ENCODE measurements around the gene KDR. TPM values are rescaled to one million over a fixed set of nuclear protein-coding genes. Genes with fewer than 3 reads are reported as not detected.

The KDR gene
- total RNA-seq, 3 donors from 2014 or later (not counting 1 experiment from before 2014, with no cell fraction given) = 0.07 to 0.08 TPM; not detected in 1

DNA sequence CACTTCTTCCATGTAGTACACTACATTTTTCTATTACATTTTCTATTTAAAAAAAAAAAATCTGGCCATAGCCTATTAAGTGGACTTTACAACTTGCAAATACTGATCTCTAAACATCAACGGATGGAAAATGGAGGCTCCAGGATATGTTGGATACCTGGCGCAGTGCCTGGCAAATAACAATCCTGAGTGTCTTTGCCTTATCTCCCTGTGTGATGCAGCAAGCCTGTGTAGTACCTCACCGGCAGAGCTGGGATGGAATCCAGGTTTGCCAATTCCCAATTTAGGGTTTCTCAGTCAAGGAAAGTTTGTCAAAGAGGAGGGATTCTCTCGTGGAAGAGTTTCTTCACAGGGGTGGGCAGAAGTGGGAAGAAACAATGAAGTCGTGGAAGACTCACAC lies 93.2 kb downstream of the KDR start:
- no peaks in the 10 kb centered on the region for H3K36me3 Mint-ChIP-seq
- no peaks in the 10 kb centered on the region for H3K4me1 Mint-ChIP-seq
- H3K27ac ChIP-seq (ENCODE audit: low read length) = no peak overlapping the region
- DNase-seq = no peak
- H3K9me3 ChIP-seq (ENCODE audit: control insufficient read depth, insufficient read depth, low read length) = no peaks in the 10 kb centered on the region
- intact Hi-C loops (cut with micrococcal nuclease) = no loop called here
- 85% methylated on average over 5 of the region's 5 CpGs for WGBS (ENCODE audit: insufficient coverage)
- H3K4me1 ChIP-seq (ENCODE audit: control insufficient read depth, insufficient read depth, low read length) = no peaks in the 10 kb centered on the region
- no peak for ATAC-seq
- TF ChIP-seq, protein P1, sequence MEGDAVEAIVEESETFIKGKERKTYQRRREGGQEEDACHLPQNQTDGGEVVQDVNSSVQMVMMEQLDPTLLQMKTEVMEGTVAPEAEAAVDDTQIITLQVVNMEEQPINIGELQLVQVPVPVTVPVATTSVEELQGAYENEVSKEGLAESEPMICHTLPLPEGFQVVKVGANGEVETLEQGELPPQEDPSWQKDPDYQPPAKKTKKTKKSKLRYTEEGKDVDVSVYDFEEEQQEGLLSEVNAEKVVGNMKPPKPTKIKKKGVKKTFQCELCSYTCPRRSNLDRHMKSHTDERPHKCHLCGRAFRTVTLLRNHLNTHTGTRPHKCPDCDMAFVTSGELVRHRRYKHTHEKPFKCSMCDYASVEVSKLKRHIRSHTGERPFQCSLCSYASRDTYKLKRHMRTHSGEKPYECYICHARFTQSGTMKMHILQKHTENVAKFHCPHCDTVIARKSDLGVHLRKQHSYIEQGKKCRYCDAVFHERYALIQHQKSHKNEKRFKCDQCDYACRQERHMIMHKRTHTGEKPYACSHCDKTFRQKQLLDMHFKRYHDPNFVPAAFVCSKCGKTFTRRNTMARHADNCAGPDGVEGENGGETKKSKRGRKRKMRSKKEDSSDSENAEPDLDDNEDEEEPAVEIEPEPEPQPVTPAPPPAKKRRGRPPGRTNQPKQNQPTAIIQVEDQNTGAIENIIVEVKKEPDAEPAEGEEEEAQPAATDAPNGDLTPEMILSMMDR (IDR thresholded peaks at IDR 0.05) = no peak
- no peak overlapping the region for H3K27ac Mint-ChIP-seq
- H3K9me3 Mint-ChIP-seq = no peaks in the 10 kb centered on the region
- no peaks in the 10 kb centered on the region for H3K27me3 ChIP-seq (ENCODE audit: control insufficient read depth, insufficient read depth, low read length)
- no peak overlapping the region for H3K4me3 Mint-ChIP-seq
- H3K27me3 Mint-ChIP-seq (ENCODE audit: low read depth in 2 of 2) = peaks cover 7 to 48% of the 10 kb centered on the region in 2 donors
- no peaks in the 10 kb centered on the region for H3K36me3 ChIP-seq (ENCODE audit: control insufficient read depth, insufficient read depth, low read length)
- no peak overlapping the region for H3K4me3 ChIP-seq (ENCODE audit: low read length)

DNA sequence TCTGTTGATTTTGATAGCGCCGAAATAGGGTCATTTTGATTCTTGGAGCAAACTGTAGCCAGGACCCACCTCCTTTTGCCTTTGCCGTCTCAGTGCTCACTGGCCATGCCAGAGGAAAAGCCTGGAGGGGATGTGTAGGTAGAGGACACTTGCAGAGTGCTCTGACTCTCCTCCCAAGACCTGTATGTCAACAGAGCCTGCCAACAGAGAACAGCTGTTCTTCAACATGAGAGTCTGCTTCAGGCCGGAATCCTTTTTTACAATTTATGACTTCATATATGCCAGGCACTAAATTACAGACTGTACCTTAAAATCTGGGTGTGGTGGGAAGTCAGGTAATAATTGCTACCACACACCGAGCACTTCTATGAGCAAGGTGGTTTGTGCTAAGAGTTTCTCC lies 94.2 kb downstream of the KDR start:
- peaks cover 7 to 45% of the 10 kb centered on the region in 2 donors for H3K27me3 Mint-ChIP-seq (ENCODE audit: low read depth in 2 of 2)
- Histone ChIP-seq H3K4me3 (ENCODE audit: low read length) (no peak overlapping the region), H3K4me1 (ENCODE audit: control insufficient read depth, insufficient read depth, low read length) (no peaks in the 10 kb centered on the region), H3K36me3 (ENCODE audit: control insufficient read depth, insufficient read depth, low read length) (no peaks in the 10 kb centered on the region), H3K27me3 (ENCODE audit: control insufficient read depth, insufficient read depth, low read length) (no peaks in the 10 kb centered on the region), H3K9me3 (ENCODE audit: control insufficient read depth, insufficient read depth, low read length) (no peaks in the 10 kb centered on the region), H3K27ac (ENCODE audit: low read length) (no peak overlapping the region)
- H3K4me1 Mint-ChIP-seq = no peaks in the 10 kb centered on the region
- ATAC-seq = no peak
- no peaks in the 10 kb centered on the region for H3K9me3 Mint-ChIP-seq
- DNase-seq = no peak
- no peak overlapping the region for H3K4me3 Mint-ChIP-seq
- WGBS (ENCODE audit: insufficient coverage) = 85% methylated on average over 4 of the region's 5 CpGs
- intact Hi-C loops (cut with micrococcal nuclease) = no loop called here
- no peak overlapping the region for H3K27ac Mint-ChIP-seq
- TF ChIP-seq, protein P1 (IDR thresholded peaks at IDR 0.05) = no peak
- H3K36me3 Mint-ChIP-seq = no peaks in the 10 kb centered on the region

DNA sequence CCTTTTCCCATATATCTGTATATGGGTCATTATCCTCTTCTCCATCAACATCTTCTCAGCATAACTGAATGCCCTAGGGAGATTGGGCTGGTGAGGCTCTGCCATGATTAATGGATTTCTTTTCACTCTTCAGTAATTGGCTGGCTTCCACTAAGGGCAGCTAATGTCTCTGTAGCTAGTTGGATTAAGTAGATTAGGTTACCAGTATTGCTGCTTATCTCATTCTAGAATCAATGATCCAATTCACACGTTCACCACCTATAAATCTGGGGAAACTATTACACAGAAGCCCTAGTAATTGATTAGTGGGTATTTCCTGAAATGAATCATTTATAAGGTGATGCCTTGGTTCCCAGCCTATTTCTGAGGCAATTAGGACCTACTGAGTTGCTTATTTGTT lies 94.8 kb downstream of the KDR start:
- intact Hi-C loops (cut with micrococcal nuclease) = no loop called here

More for the DNA sequence above, 94.8 kb downstream of the KDR start:
- no peaks in the 10 kb centered on the region for H3K9me3 Mint-ChIP-seq
- no peak overlapping the region for H3K27ac Mint-ChIP-seq
- H3K9me3 ChIP-seq (ENCODE audit: control insufficient read depth, insufficient read depth, low read length) = no peaks in the 10 kb centered on the region
- DNase-seq (no peak), ATAC-seq (no peak)
- peaks cover 7 to 45% of the 10 kb centered on the region in 2 donors for H3K27me3 Mint-ChIP-seq (ENCODE audit: low read depth in 2 of 2)
- H3K27me3 ChIP-seq (ENCODE audit: control insufficient read depth, insufficient read depth, low read length) = no peaks in the 10 kb centered on the region
- H3K27ac ChIP-seq (ENCODE audit: low read length) = no peak overlapping the region
- no peaks in the 10 kb centered on the region for H3K4me1 Mint-ChIP-seq
- TF ChIP-seq, protein P1 (IDR thresholded peaks at IDR 0.05) = no peak
- no peaks in the 10 kb centered on the region for H3K36me3 Mint-ChIP-seq
- H3K4me1 ChIP-seq (ENCODE audit: control insufficient read depth, insufficient read depth, low read length) = no peaks in the 10 kb centered on the region
- no peaks in the 10 kb centered on the region for H3K36me3 ChIP-seq (ENCODE audit: control insufficient read depth, insufficient read depth, low read length)
- H3K4me3 Mint-ChIP-seq = no peak overlapping the region
- no peak overlapping the region for H3K4me3 ChIP-seq (ENCODE audit: low read length)
- no CpG with 5 or more reads among the region's 1 CpG for WGBS (ENCODE audit: insufficient coverage)

Measured in natural killer cell (primary cell).